ENCODE measurements around the gene EIF3M.

DNA sequence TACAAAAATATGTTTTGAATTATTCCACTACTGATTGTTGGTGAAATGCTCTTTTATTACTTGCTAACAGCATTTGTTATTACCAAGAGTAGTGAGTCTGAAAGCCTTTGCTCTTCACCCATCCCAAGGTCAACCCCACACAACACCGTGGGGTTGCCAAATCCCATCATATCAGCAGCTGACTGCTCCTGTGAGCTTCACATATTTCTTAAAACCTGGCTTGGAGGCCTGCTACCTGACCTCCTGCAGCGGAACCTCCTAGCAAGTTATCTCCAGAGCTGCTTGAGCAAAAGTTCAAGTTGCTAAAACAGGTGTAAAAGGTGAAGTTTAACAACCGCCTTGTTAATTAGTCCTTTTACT is 20.1 kb upstream of the EIF3M start:
- TF ChIP-seq, protein P1, sequence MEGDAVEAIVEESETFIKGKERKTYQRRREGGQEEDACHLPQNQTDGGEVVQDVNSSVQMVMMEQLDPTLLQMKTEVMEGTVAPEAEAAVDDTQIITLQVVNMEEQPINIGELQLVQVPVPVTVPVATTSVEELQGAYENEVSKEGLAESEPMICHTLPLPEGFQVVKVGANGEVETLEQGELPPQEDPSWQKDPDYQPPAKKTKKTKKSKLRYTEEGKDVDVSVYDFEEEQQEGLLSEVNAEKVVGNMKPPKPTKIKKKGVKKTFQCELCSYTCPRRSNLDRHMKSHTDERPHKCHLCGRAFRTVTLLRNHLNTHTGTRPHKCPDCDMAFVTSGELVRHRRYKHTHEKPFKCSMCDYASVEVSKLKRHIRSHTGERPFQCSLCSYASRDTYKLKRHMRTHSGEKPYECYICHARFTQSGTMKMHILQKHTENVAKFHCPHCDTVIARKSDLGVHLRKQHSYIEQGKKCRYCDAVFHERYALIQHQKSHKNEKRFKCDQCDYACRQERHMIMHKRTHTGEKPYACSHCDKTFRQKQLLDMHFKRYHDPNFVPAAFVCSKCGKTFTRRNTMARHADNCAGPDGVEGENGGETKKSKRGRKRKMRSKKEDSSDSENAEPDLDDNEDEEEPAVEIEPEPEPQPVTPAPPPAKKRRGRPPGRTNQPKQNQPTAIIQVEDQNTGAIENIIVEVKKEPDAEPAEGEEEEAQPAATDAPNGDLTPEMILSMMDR (IDR thresholded peaks at IDR 0.05), result no peak
- TF ChIP-seq POLR2A (IDR thresholded peaks at IDR 0.05) (no peak), POLR2AphosphoS5 (IDR thresholded peaks at IDR 0.05) (no peak)

Data from transverse colon (tissue), 4 donors.